ENCODE measurements around the gene PRKD2.

The PRKD2 gene

DNA sequence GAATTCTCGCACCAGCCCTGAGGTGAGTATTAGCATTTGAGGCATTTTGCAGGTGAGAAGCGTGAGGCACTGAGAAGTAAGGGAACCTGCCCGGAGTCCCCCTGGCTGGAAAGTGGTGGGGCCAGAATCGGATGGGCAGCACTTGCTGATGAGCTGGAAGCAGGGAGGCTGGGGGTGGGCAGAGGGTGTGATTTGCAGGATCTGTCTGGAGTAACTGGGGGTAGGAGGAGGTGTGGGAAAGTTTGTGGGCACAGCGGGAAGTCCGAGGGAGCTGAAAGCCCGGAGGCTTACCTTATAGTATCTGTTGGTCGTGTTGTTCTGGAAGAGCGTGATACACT lies 20.1 kb downstream of the PRKD2 start:
- TF ChIP-seq, protein P1, sequence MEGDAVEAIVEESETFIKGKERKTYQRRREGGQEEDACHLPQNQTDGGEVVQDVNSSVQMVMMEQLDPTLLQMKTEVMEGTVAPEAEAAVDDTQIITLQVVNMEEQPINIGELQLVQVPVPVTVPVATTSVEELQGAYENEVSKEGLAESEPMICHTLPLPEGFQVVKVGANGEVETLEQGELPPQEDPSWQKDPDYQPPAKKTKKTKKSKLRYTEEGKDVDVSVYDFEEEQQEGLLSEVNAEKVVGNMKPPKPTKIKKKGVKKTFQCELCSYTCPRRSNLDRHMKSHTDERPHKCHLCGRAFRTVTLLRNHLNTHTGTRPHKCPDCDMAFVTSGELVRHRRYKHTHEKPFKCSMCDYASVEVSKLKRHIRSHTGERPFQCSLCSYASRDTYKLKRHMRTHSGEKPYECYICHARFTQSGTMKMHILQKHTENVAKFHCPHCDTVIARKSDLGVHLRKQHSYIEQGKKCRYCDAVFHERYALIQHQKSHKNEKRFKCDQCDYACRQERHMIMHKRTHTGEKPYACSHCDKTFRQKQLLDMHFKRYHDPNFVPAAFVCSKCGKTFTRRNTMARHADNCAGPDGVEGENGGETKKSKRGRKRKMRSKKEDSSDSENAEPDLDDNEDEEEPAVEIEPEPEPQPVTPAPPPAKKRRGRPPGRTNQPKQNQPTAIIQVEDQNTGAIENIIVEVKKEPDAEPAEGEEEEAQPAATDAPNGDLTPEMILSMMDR (IDR thresholded peaks at IDR 0.05), result no peak
- Histone ChIP-seq H3K4me3 (ENCODE audit: low read depth in 1 of 2, low read length in 1 of 2) (no peak overlapping the region), H3K27me3 (no peaks in the 10 kb centered on the region), H3K36me3 (peaks cover 100% of the 10 kb centered on the region), H3K9me3 (no peaks in the 10 kb centered on the region), H3K4me1 (ENCODE audit: control insufficient read depth in 1 of 2, insufficient read depth in 1 of 2, low read depth in 1 of 2, low read length in 1 of 2) (peaks cover 0 to 6% of the 10 kb centered on the region in 2 experiments), H3K27ac (no peak overlapping the region)

DNA sequence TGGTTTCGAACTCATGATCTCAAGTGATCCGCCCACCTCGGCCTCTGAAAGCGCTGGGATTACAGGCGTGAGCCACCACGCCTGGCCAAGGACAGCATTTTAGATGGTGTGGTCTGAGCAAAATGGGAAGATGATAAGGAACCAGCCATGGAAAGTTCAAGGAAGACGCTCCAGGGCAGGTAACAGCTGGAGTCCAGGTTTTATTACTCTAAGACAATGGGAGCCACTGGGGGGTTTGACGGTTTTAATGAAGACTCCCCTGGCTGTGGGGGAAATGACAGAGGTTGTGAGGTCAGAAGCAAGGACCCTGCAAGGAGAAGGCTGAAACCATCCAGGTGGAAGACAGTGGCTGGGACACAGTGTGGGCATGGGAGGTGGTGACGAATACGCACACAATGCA lies 20.9 kb downstream of the PRKD2 start:
- Histone ChIP-seq H3K4me1 (ENCODE audit: control insufficient read depth in 1 of 2, insufficient read depth in 1 of 2, low read depth in 1 of 2, low read length in 1 of 2) (peaks cover 0 to 6% of the 10 kb centered on the region in 2 experiments), H3K9me3 (no peaks in the 10 kb centered on the region), H3K4me3 (ENCODE audit: low read depth in 1 of 2, low read length in 1 of 2) (no peak overlapping the region), H3K36me3 (peaks cover 100% of the 10 kb centered on the region), H3K27me3 (no peaks in the 10 kb centered on the region), H3K27ac (no peak overlapping the region)
- TF ChIP-seq, protein P1 (IDR thresholded peaks at IDR 0.05), result no peak

DNA sequence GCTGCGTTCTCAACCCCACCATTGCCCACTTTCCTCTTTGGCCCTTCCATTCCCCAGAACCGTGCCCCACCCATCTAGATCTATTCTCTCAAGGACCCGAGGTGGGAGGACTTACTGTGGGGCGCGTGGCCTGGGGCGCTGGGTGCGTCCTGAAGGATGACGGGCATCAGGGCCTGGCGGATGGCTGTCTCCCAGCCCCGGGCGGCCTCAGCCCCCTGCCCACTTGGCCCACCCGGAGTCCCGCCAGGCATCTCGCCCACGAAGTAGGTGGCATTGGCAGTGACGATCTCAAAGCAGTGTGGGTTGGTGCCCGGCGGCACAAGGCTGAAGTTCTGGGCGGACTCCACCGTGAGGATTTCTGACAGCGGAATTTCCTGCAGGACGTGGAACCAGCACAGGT lies 23.2 kb downstream of the PRKD2 start:
- no peak overlapping the region for H3K27ac ChIP-seq
- peaks cover 0 to 6% of the 10 kb centered on the region in 2 experiments for H3K4me1 ChIP-seq (ENCODE audit: control insufficient read depth in 1 of 2, insufficient read depth in 1 of 2, low read depth in 1 of 2, low read length in 1 of 2)
- no peaks in the 10 kb centered on the region for H3K9me3 ChIP-seq
- TF ChIP-seq, protein P1 (IDR thresholded peaks at IDR 0.05), result no peak
- no peaks in the 10 kb centered on the region for H3K27me3 ChIP-seq
- H3K4me3 ChIP-seq (ENCODE audit: low read depth in 1 of 2, low read length in 1 of 2), result no peak overlapping the region
- H3K36me3 ChIP-seq, result peaks cover 100% of the 10 kb centered on the region

DNA sequence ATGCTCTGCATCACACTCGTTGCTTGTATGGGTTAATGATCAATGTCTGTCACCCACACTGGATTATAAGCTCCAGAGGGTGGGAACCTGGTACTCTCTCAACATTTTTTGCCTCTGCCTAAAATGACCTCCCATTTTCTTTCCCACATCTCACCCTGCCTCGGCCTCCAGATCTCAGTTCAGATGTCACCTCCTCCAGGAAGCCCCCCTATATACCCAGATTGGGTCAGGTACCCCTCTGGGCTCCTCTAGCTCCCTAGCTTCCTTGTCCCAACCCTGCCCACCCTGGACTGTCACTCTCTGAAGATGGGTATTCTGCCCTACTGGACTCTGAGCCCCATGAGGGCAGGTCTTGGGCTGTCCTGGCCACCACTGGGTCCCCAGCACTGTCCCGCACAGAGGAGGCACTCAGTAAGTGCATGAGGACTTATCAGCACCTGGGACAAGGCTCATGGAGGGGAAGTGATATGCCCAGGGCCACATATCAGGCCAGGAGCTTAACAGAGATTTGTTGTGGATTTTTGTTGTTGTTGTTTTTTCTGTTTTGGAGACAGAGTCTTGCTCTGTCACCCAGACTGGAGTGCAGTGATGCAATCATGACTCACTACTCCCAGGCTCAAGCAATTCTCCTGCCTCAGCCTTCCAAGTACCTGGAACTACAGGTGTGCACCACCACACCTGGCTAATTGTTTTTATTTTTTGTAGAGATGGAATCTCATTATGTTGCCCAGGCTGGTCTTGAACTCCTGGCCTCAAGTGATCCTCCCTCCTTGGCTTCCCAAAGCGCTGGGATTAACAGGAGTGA lies 23.8 kb downstream of the PRKD2 start:
- TF ChIP-seq, protein P1 (IDR thresholded peaks at IDR 0.05), result no peak
- no peak overlapping the region for H3K4me3 ChIP-seq (ENCODE audit: low read depth in 1 of 2, low read length in 1 of 2)
- no peak overlapping the region for H3K27ac ChIP-seq
- peaks cover 100% of the 10 kb centered on the region for H3K36me3 ChIP-seq
- no peaks in the 10 kb centered on the region for H3K9me3 ChIP-seq
- H3K27me3 ChIP-seq, result no peaks in the 10 kb centered on the region
- peaks cover 0 to 6% of the 10 kb centered on the region in 2 experiments for H3K4me1 ChIP-seq (ENCODE audit: control insufficient read depth in 1 of 2, insufficient read depth in 1 of 2, low read depth in 1 of 2, low read length in 1 of 2)

DNA sequence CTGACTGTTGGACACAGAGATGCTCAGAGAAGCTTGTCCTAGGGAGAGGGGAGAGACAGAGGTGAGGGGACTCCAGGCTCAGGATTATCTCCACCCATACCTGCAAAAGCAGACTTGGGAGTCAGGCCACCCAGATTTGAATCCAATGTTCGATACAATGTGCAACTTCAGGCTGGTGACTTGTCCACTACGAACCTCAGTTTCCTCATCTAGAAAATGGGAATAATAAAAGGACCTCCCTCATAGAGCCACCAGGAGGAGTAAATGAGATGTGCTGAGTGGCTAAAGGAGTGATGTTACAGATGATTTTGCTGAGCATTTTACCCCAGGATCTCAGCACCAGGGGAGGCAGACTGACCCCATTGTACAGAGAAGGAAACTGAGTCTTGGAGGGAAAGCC lies 25.0 kb downstream of the PRKD2 start:
- TF ChIP-seq, protein P1 (IDR thresholded peaks at IDR 0.05), result no peak
- Histone ChIP-seq H3K36me3 (peaks cover 100% of the 10 kb centered on the region), H3K27ac (no peak overlapping the region), H3K4me3 (ENCODE audit: low read depth in 1 of 2, low read length in 1 of 2) (no peak overlapping the region), H3K9me3 (no peaks in the 10 kb centered on the region), H3K27me3 (no peaks in the 10 kb centered on the region), H3K4me1 (ENCODE audit: control insufficient read depth in 1 of 2, insufficient read depth in 1 of 2, low read depth in 1 of 2, low read length in 1 of 2) (no peaks in the 10 kb centered on the region)

Data from neutrophil (primary cell).